ENCODE data around the gene IL23R.
"Not testable (repeated sequence)": the region's sequence is repeated elsewhere in the genome, so short reads cannot be mapped to it uniquely, and the experiment has no call there.

The IL23R gene

DNA sequence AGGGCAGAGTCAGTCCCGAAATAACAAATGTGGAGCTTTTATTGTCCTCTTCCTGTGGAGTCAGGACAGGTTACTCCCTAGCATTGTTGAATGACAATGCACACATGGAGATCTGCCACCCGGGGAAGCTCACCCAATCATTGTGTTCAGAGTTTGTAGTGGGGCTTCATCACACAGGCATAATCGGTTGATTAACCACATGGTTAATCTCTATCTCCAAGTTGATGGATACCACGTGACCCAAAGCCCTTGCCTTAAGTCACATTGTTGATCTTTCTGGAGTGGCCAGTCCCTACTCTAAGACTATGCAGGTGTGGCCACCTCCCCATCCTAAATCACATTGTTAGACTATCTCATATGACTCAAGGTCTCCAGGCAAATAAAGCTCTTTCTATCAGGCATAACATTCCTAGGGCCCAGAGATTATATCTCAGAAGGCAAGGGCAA, 28.9 kb upstream of the IL23R start:
- no peaks in the 10 kb centered on the region for H3K27me3 ChIP-seq (ENCODE audit: control insufficient read depth, insufficient read depth, low read length)
- no peak overlapping the region for H3K9ac ChIP-seq (ENCODE audit: low read length)
- H3K4me1 ChIP-seq (ENCODE audit: control insufficient read depth, insufficient read depth, low read length): peaks cover 31% of the 10 kb centered on the region
- H3K4me3 ChIP-seq (ENCODE audit: low read length): no peak overlapping the region
- H3K36me3 ChIP-seq (ENCODE audit: control insufficient read depth, insufficient read depth, low read length): no peaks in the 10 kb centered on the region
- no peaks in the 10 kb centered on the region for H3K9me3 ChIP-seq (ENCODE audit: control insufficient read depth, low read length)

GRCh38 chr1:67138813-67139499, 27.3 kb upstream of the IL23R start:
- Histone ChIP-seq H3K27me3 (ENCODE audit: control insufficient read depth, insufficient read depth, low read length) (no peaks in the 10 kb centered on the region), H3K4me1 (ENCODE audit: control insufficient read depth, insufficient read depth, low read length) (peaks cover 31% of the 10 kb centered on the region), H3K36me3 (ENCODE audit: control insufficient read depth, insufficient read depth, low read length) (no peaks in the 10 kb centered on the region), H3K9me3 (ENCODE audit: control insufficient read depth, low read length) (no peaks in the 10 kb centered on the region), H3K4me3 (ENCODE audit: low read length) (peak overlapping the region; percentile 4), H3K9ac (ENCODE audit: low read length) (no peak overlapping the region)

- Histone ChIP-seq H3K9me3 (ENCODE audit: control insufficient read depth, low read length) (no peaks in the 10 kb centered on the region), H3K27me3 (ENCODE audit: control insufficient read depth, insufficient read depth, low read length) (no peaks in the 10 kb centered on the region), H3K9ac (ENCODE audit: low read length) (no peak overlapping the region), H3K4me1 (ENCODE audit: control insufficient read depth, insufficient read depth, low read length) (peaks cover 31% of the 10 kb centered on the region), H3K4me3 (ENCODE audit: low read length) (no peak overlapping the region), H3K36me3 (ENCODE audit: control insufficient read depth, insufficient read depth, low read length) (no peaks in the 10 kb centered on the region)
Observed at GRCh38 chr1:67140460-67140859, 25.8 kb upstream of the IL23R start.

- not testable (repeated sequence) for H3K27me3 ChIP-seq (ENCODE audit: control insufficient read depth, insufficient read depth, low read length); H3K36me3 ChIP-seq (ENCODE audit: control insufficient read depth, insufficient read depth, low read length); H3K9ac ChIP-seq (ENCODE audit: low read length); H3K9me3 ChIP-seq (ENCODE audit: control insufficient read depth, low read length); H3K4me3 ChIP-seq (ENCODE audit: low read length)
- H3K4me1 ChIP-seq (ENCODE audit: control insufficient read depth, insufficient read depth, low read length): peaks cover 31% of the 10 kb centered on the region
Observed at GRCh38 chr1:67141832-67142231, 24.4 kb upstream of the IL23R start.

- no peaks in the 10 kb centered on the region for H3K27me3 ChIP-seq (ENCODE audit: control insufficient read depth, insufficient read depth, low read length)
- H3K36me3 ChIP-seq (ENCODE audit: control insufficient read depth, insufficient read depth, low read length): no peaks in the 10 kb centered on the region
- H3K9ac ChIP-seq (ENCODE audit: low read length): no peak overlapping the region
- H3K9me3 ChIP-seq (ENCODE audit: control insufficient read depth, low read length): no peaks in the 10 kb centered on the region
- no peak overlapping the region for H3K4me3 ChIP-seq (ENCODE audit: low read length)
- H3K4me1 ChIP-seq (ENCODE audit: control insufficient read depth, insufficient read depth, low read length): peaks cover 22% of the 10 kb centered on the region
Observed at GRCh38 chr1:67142931-67143330, 23.3 kb upstream of the IL23R start.

DNA sequence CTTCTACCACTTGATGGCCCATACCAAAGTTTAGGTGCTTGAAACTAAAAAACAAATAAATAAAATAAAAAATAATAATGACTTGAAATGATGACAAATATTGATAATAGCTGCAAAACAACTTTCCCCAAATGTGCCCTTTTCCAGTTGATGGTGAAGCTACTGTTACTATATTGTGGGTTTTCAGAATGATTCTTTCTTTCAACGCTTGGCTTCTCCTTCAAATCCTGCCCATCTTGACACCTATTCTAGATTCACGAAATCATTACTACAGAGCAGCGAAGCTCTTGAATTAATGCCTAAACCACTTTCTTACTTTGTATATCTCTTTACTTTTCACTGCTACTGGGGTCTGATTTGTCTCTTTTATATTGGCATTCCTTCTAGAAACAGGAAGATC, 22.3 kb upstream of the IL23R start:
- H3K36me3 ChIP-seq (ENCODE audit: control insufficient read depth, insufficient read depth, low read length): no peaks in the 10 kb centered on the region
- H3K4me1 ChIP-seq (ENCODE audit: control insufficient read depth, insufficient read depth, low read length): peaks cover 20% of the 10 kb centered on the region
- H3K9ac ChIP-seq (ENCODE audit: low read length): no peak overlapping the region
- no peaks in the 10 kb centered on the region for H3K9me3 ChIP-seq (ENCODE audit: control insufficient read depth, low read length)
- no peak overlapping the region for H3K4me3 ChIP-seq (ENCODE audit: low read length)
- H3K27me3 ChIP-seq (ENCODE audit: control insufficient read depth, insufficient read depth, low read length): no peaks in the 10 kb centered on the region

DNA sequence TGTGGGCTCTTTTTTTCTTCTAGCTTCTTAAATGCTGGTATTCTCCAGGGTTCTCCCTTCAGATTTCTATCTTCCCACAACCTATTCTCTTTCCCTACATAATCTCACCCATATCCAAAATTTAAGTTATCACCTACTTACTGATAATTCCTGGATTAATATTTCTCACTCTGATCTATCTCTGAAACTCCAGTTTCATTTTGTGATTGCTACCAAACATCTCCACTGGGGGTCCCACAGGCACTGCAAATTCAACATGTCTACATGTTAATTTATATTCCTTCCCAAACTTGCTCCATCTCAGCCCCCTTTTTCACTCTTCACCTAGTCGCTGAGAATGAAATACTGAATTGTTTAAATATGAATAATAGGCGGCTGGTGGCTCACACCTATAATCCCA, 21.6 kb upstream of the IL23R start:
- Histone ChIP-seq H3K9ac (ENCODE audit: low read length) (no peak overlapping the region), H3K9me3 (ENCODE audit: control insufficient read depth, low read length) (no peaks in the 10 kb centered on the region), H3K27me3 (ENCODE audit: control insufficient read depth, insufficient read depth, low read length) (no peaks in the 10 kb centered on the region), H3K36me3 (ENCODE audit: control insufficient read depth, insufficient read depth, low read length) (no peaks in the 10 kb centered on the region), H3K4me3 (ENCODE audit: low read length) (no peak overlapping the region), H3K4me1 (ENCODE audit: control insufficient read depth, insufficient read depth, low read length) (peaks cover 20% of the 10 kb centered on the region)

DNA sequence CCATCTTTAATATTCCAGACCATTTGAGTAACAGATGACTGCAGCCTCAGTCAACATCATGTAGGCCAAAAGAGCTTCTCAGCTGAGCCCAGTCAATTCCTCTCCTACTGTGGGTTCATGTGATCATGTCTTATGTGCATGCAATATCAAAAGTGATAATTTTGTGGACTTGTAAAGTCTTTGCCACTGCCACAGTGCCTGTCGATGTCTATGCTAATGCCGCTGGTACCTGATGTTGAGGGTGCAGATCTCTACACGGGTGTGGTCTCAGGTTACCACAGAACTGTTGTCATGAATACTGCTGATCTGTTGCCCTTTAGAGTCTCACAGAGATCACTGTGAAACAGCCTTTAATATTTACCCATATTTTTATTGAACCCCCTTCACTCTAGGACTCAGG, 20.2 kb upstream of the IL23R start:
- Histone ChIP-seq H3K9ac (ENCODE audit: low read length) (no peak overlapping the region), H3K4me1 (ENCODE audit: control insufficient read depth, insufficient read depth, low read length) (peaks cover 13% of the 10 kb centered on the region), H3K36me3 (ENCODE audit: control insufficient read depth, insufficient read depth, low read length) (no peaks in the 10 kb centered on the region), H3K27me3 (ENCODE audit: control insufficient read depth, insufficient read depth, low read length) (no peaks in the 10 kb centered on the region), H3K4me3 (ENCODE audit: low read length) (no peak overlapping the region), H3K9me3 (ENCODE audit: control insufficient read depth, low read length) (no peaks in the 10 kb centered on the region)

DNA sequence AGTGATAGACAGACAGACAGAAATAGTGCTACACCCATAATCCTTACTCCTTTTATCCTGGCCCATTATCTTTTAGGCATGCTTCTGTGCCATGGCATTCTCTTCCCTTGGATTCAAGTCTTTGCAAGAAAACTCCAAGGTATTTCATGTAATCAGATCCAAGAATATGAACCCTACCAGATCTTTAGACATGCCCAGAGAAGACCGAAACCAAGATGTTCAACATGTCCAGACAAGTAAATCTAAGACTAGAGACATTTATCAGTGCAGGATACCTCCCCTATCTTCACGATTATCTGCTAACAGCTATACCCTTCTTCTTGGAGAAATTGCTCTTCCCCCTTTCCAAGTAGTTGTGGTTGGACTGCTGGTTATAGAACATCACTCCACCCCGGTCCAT, 19.7 kb upstream of the IL23R start:
- Histone ChIP-seq H3K4me1 (ENCODE audit: control insufficient read depth, insufficient read depth, low read length) (peaks cover 13% of the 10 kb centered on the region), H3K36me3 (ENCODE audit: control insufficient read depth, insufficient read depth, low read length) (no peaks in the 10 kb centered on the region), H3K4me3 (ENCODE audit: low read length) (no peak overlapping the region), H3K9me3 (ENCODE audit: control insufficient read depth, low read length) (no peaks in the 10 kb centered on the region), H3K9ac (ENCODE audit: low read length) (no peak overlapping the region), H3K27me3 (ENCODE audit: control insufficient read depth, insufficient read depth, low read length) (no peaks in the 10 kb centered on the region)

- H3K27me3 ChIP-seq (ENCODE audit: control insufficient read depth, insufficient read depth, low read length); H3K9ac ChIP-seq (ENCODE audit: low read length); H3K9me3 ChIP-seq (ENCODE audit: control insufficient read depth, low read length); H3K36me3 ChIP-seq (ENCODE audit: control insufficient read depth, insufficient read depth, low read length); H3K4me3 ChIP-seq (ENCODE audit: low read length): not testable (repeated sequence)
- H3K4me1 ChIP-seq (ENCODE audit: control insufficient read depth, insufficient read depth, low read length): peaks cover 13% of the 10 kb centered on the region
Observed at GRCh38 chr1:67147973-67148372, 18.3 kb upstream of the IL23R start.

GRCh38 chr1:67148516-67149178, 17.6 kb upstream of the IL23R start:
- Histone ChIP-seq H3K36me3 (ENCODE audit: control insufficient read depth, insufficient read depth, low read length) (no peaks in the 10 kb centered on the region), H3K9ac (ENCODE audit: low read length) (no peak overlapping the region), H3K4me1 (ENCODE audit: control insufficient read depth, insufficient read depth, low read length) (peaks cover 13% of the 10 kb centered on the region), H3K4me3 (ENCODE audit: low read length) (no peak overlapping the region), H3K27me3 (ENCODE audit: control insufficient read depth, insufficient read depth, low read length) (no peaks in the 10 kb centered on the region), H3K9me3 (ENCODE audit: control insufficient read depth, low read length) (no peaks in the 10 kb centered on the region)

DNA sequence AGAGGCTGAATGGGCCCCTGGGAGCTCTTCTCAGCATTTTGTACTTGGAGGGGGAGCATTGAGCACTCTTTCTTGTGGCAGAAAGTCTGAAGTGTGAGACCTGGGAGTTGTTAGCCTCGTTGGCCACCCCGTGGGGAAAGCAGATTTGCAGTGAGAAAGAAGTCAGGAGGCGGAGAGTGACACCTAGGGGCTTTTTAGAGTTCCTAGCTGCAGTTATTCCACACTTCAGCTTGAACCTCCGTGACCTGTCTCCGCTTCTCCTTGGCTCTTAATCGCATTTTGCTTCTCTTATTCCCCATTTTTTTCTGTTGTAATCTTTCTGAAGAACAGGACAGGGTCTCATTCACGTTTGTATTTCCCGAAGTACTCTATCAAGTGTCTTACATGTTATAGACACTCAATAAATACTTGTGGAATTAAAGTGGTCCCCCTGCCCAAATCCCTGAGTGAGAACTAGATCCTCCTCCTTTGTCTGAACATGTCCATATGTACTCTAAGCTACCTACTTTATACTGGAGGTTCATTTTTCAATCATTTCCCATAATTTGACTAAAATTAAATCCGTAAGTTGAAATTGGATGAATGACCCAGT, 17.0 kb upstream of the IL23R start:
- H3K9ac ChIP-seq (ENCODE audit: low read length): no peak overlapping the region
- H3K27me3 ChIP-seq (ENCODE audit: control insufficient read depth, insufficient read depth, low read length): no peaks in the 10 kb centered on the region
- H3K9me3 ChIP-seq (ENCODE audit: control insufficient read depth, low read length): no peaks in the 10 kb centered on the region
- H3K4me3 ChIP-seq (ENCODE audit: low read length): no peak overlapping the region
- H3K4me1 ChIP-seq (ENCODE audit: control insufficient read depth, insufficient read depth, low read length): peaks cover 13% of the 10 kb centered on the region
- H3K36me3 ChIP-seq (ENCODE audit: control insufficient read depth, insufficient read depth, low read length): no peaks in the 10 kb centered on the region

Measured in mucosa of stomach (tissue), 1 donor.